Metanephros (tissue), 1 donor: ENCODE data around the gene DDTL. TPM values are rescaled to one million over a fixed set of nuclear protein-coding genes. Genes with fewer than 3 reads are reported as not detected.

Source experiments
- total RNA-seq: library from RNA; depleted of rRNA; stranded (reverse); fragments of >200 nt; gene quantifications from one replicate; pipeline ENCODE4 v1.2.3, GENCODE V29; 2014

The DDTL gene
- 2.5 TPM for total RNA-seq

DNA sequence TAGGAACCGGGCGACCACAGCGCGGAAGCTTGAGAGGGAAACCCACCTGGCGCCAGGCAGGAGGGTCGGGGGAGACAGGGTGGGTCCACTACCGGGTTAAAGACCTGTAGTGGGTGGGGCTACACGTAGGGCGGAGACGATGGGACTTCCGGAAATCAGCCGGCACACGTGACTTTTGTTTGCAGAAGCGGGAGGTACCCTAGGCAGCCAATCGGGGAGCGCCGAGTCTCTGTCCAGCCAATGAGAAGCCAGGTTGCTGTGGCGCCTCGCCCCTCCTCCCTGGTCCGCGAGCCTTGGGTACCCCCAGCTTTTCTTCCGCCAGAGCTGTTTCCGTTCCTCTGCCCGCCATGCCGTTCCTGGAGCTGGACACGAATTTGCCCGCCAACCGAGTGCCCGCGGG, at the start of gene DDTL:
TSS of gene DDTL (plus strand) at position 321 of the 400 bp plus-strand sequence. CDS start at position 348, 27 bp downstream.

GRCh38 chr22:23961084-23961771, 5.5 kb upstream of the DDTL start, which contains the start of gene GSTT2B:
Gene GSTT2B, minus strand, starts transcription at chr22:23961195. Its CDS starts 64 bp downstream, at chr22:23961131.

GRCh38 chr22:23974345-23974744, 7.7 kb downstream of the DDTL start, which contains the start of gene DDT:
Gene DDT, minus strand, starts transcription at chr22:23974441. Its CDS starts 27 bp downstream, at chr22:23974414.

GRCh38 chr22:23979557-23980240, 13.0 kb downstream of the DDTL start, which contains the start of gene GSTT2:
Gene GSTT2, plus strand, starts transcription at chr22:23980134.

DNA sequence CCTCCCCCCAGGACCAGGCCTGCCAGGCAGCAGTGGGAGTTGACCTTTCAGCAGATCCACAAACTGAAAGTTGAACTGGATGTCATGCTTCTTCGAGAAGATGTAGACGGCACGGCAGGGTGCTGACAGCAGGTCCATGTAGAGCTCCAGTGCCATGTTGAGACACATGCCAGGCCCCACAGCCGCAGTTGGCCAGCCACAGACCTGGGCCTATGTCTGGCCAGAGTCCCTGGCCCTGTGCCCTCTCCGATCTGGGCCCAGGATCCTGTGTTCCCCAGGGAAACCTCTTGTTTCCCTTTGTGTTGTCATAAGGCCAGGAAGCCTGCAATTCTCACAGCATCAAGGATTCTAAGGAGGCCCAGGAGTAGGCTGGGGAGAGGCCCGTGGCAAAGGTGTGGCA, 38.5 kb downstream of the DDTL start, which contains the start of gene GSTT4:
TSS of gene GSTT4 (minus strand) at position 253 of the 400 bp plus-strand sequence. CDS start at position 156, 97 bp downstream.

Other genes with a start within 250 kb of the DDTL start
- gene ZNF70, start 215.8 kb upstream of the DDTL start, total RNA-seq = 9.0 TPM
- 0.99 TPM for gene VPREB3, start 212.5 kb upstream of the DDTL start, total RNA-seq
- 1.1 TPM for gene C22orf15, start 203.9 kb upstream of the DDTL start, total RNA-seq
- 78.8 TPM for gene CHCHD10, start 198.9 kb upstream of the DDTL start, total RNA-seq
- 36.6 TPM for gene MMP11, start 194.0 kb upstream of the DDTL start, total RNA-seq
- gene SMARCB1, start 179.9 kb upstream of the DDTL start, total RNA-seq = 62.9 TPM
- gene DERL3, start 127.9 kb upstream of the DDTL start, total RNA-seq = 2.9 TPM
- gene SLC2A11, start 109.0 kb upstream of the DDTL start, total RNA-seq = 41.9 TPM
- gene MIF, start 72.5 kb upstream of the DDTL start, total RNA-seq = 356 TPM
- 1.5 TPM for gene GSTT2B, start 5.7 kb upstream of the DDTL start, total RNA-seq
- gene DDT, start 7.6 kb downstream of the DDTL start, total RNA-seq = 293 TPM
- gene GSTT2, start 13.2 kb downstream of the DDTL start, total RNA-seq = not detected
- gene GSTT4, start 38.6 kb downstream of the DDTL start, total RNA-seq = not detected
- 64.6 TPM for gene CABIN1, start 44.4 kb downstream of the DDTL start, total RNA-seq
- 5.3 TPM for gene SUSD2, start 214.6 kb downstream of the DDTL start, total RNA-seq